Measurements from ENCODE around the gene PTGES3L.
"Not testable (repeated sequence)": the region's sequence is repeated elsewhere in the genome, so short reads cannot be mapped to it uniquely, and the experiment has no call there.

The PTGES3L gene

GRCh38 chr17:42922294-42922693 is 57.6 kb downstream of the PTGES3L start:
- DNase-seq (ENCODE audit: low read depth in 2 of 3, low spot score in 1 of 3) = no peak

GRCh38 chr17:42920922-42921321 is 59.0 kb downstream of the PTGES3L start:
- no peak for DNase-seq (ENCODE audit: low read depth in 2 of 3, low spot score in 1 of 3)

- no peak for DNase-seq (ENCODE audit: low read depth in 2 of 3, low spot score in 1 of 3)
Measured at GRCh38 chr17:42920106-42920900, 59.6 kb downstream of the PTGES3L start.

GRCh38 chr17:42919522-42920077 is 60.3 kb downstream of the PTGES3L start:
- not testable (repeated sequence) for DNase-seq (ENCODE audit: low read depth in 2 of 3, low spot score in 1 of 3)

GRCh38 chr17:42918902-42919521 is 60.9 kb downstream of the PTGES3L start:
- DNase-seq (ENCODE audit: low read depth in 2 of 3, low spot score in 1 of 3) = no peak

All from stimulated activated CD4-positive, alpha-beta T cell treated with anti-CD3 and anti-CD28 coated beads, Interleukin-12 subunit alpha, Interleukin-12 subunit beta, amount 100 ng/mL, for 48 hours (primary cell).